ENCODE results near the gene ANKRD29. TPM values are rescaled to one million over a fixed set of nuclear protein-coding genes. Genes with fewer than 3 reads are reported as not detected.
A peak's percentile ranks its signal among the peaks of the same experiment; 100 is the strongest.

Gene ANKRD29
- total RNA-seq, 1 donor from 2014 or later: not detected

- TF ChIP-seq, protein P1, sequence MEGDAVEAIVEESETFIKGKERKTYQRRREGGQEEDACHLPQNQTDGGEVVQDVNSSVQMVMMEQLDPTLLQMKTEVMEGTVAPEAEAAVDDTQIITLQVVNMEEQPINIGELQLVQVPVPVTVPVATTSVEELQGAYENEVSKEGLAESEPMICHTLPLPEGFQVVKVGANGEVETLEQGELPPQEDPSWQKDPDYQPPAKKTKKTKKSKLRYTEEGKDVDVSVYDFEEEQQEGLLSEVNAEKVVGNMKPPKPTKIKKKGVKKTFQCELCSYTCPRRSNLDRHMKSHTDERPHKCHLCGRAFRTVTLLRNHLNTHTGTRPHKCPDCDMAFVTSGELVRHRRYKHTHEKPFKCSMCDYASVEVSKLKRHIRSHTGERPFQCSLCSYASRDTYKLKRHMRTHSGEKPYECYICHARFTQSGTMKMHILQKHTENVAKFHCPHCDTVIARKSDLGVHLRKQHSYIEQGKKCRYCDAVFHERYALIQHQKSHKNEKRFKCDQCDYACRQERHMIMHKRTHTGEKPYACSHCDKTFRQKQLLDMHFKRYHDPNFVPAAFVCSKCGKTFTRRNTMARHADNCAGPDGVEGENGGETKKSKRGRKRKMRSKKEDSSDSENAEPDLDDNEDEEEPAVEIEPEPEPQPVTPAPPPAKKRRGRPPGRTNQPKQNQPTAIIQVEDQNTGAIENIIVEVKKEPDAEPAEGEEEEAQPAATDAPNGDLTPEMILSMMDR (IDR thresholded peaks at IDR 0.05; ENCODE audit: partially characterized antibody, unreplicated experiment): no peak
- Mint-ChIP-seq H3K36me3 (ENCODE audit: unreplicated experiment) (no peaks in the 10 kb centered on the region), H3K4me3 (ENCODE audit: unreplicated experiment) (no peak overlapping the region), H3K4me1 (ENCODE audit: low read depth, unreplicated experiment) (peaks cover 4% of the 10 kb centered on the region), H3K9me3 (ENCODE audit: unreplicated experiment) (peaks cover 7% of the 10 kb centered on the region), H3K27me3 (ENCODE audit: unreplicated experiment) (peaks cover 4% of the 10 kb centered on the region), H3K27ac (ENCODE audit: unreplicated experiment) (no peak overlapping the region)
- no peak for DNase-seq
Observed at GRCh38 chr18:23588836-23589560, 73.7 kb downstream of the ANKRD29 start.

DNA sequence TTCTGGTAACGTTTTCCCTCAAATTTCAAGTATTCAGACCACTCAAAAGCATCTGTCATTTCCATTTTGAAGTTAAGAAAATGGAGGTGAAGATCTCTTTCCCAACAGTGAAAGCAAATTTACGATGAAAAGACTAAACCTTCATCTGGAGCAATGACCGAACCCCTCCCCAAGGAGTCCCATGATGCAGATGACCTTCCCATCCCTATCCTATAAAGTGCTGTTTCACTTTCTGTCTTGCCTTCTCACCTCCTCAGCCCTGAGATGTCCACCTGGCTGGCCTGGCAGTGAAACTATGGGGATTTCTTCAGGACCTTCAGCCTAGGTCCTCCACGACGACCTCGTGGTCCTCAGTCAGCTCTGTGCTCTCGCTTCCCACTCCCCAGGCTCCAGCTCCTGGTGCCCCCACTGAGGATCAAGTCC, 75.5 kb downstream of the ANKRD29 start:
- Mint-ChIP-seq H3K27me3 (ENCODE audit: unreplicated experiment) (peaks cover 4% of the 10 kb centered on the region), H3K9me3 (ENCODE audit: unreplicated experiment) (peaks cover 7% of the 10 kb centered on the region), H3K4me3 (ENCODE audit: unreplicated experiment) (peak overlapping the region; percentile 75), H3K4me1 (ENCODE audit: low read depth, unreplicated experiment) (peaks cover 7% of the 10 kb centered on the region), H3K36me3 (ENCODE audit: unreplicated experiment) (no peaks in the 10 kb centered on the region), H3K27ac (ENCODE audit: unreplicated experiment) (peak overlapping the region; percentile 62)
- no peak for DNase-seq
- TF ChIP-seq, protein P1 (IDR thresholded peaks at IDR 0.05; ENCODE audit: partially characterized antibody, unreplicated experiment): peak; percentile 45

GRCh38 chr18:23586249-23587196, 76.2 kb downstream of the ANKRD29 start, which contains the start of gene NPC1:
TSS of gene NPC1 (minus strand) at chr18:23586506. CDS start at chr18:23586343, 163 bp downstream.
- TF ChIP-seq, protein P1 (IDR thresholded peaks at IDR 0.05; ENCODE audit: partially characterized antibody, unreplicated experiment): peak; percentile 96
- DNase-seq: peak; percentile 93
- peaks cover 7% of the 10 kb centered on the region for H3K9me3 Mint-ChIP-seq (ENCODE audit: unreplicated experiment)

DNA sequence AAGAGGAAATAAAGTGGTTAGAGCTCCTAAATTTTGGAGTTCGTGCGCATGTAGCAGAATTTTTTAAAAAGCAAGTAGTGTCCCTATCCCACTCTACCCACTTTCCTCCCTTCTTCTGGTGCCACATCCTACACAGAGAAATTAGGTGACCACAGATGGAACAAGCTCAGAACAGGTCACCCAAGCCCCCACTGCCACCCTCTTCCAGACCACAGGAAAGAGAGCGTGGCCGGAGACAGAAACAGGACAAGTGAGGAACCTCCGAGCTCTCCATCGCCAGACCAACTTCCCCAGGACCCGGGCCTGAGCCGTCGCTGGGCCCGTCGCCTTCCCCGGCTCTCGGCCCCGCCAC, 76.8 kb downstream of the ANKRD29 start:
- TF ChIP-seq, protein P1 (IDR thresholded peaks at IDR 0.05; ENCODE audit: partially characterized antibody, unreplicated experiment): no peak
- peaks cover 4% of the 10 kb centered on the region for H3K27me3 Mint-ChIP-seq (ENCODE audit: unreplicated experiment)
- DNase-seq: no peak
- H3K4me3 Mint-ChIP-seq (ENCODE audit: unreplicated experiment): peak overlapping the region; percentile 94
- no peaks in the 10 kb centered on the region for H3K36me3 Mint-ChIP-seq (ENCODE audit: unreplicated experiment)
- peaks cover 7% of the 10 kb centered on the region for H3K9me3 Mint-ChIP-seq (ENCODE audit: unreplicated experiment)
- H3K27ac Mint-ChIP-seq (ENCODE audit: unreplicated experiment): peak overlapping the region; percentile 66
- peaks cover 7% of the 10 kb centered on the region for H3K4me1 Mint-ChIP-seq (ENCODE audit: low read depth, unreplicated experiment)

More at GRCh38 chr18:23586249-23587196, 76.2 kb downstream of the ANKRD29 start, which contains the start of gene NPC1:
- H3K27ac Mint-ChIP-seq (ENCODE audit: unreplicated experiment): peak within 1 kb of the TSS; percentile 91
- peaks cover 7% of the 10 kb centered on the region for H3K4me1 Mint-ChIP-seq (ENCODE audit: low read depth, unreplicated experiment)
- no peaks in the 10 kb centered on the region for H3K36me3 Mint-ChIP-seq (ENCODE audit: unreplicated experiment)
- peaks cover 4% of the 10 kb centered on the region for H3K27me3 Mint-ChIP-seq (ENCODE audit: unreplicated experiment)
- H3K4me3 Mint-ChIP-seq (ENCODE audit: unreplicated experiment): peak within 1 kb of the TSS; percentile 94
